RWPE2 (cell line): ENCODE results near the gene FAM193B.

Experiments
- ATAC-seq: fragments of 200-7000 bp; cut with Tn5 transposase; 3 replicates; pipeline ENCODE4 v1.9.1; 2021; ENCODE audit warnings: low read depth
- DNase-seq: peaks from one replicate; pipeline ENCODE4 v3.0.0-alpha.2; 2020; ENCODE audit warnings: low spot score
- H3K27ac ChIP-seq: fragments of 450-650 bp; 2 replicates; pipeline ENCODE4 v1.5.1; 2017; ENCODE audit warnings: mild to moderate bottlenecking; ENCODE audit not compliant: poor library complexity, severe bottlenecking
- H3K27me3 ChIP-seq: fragments of 250-450 bp; sonication (Bioruptor Pico); 2 replicates; pipeline ENCODE4 v1.5.1; 2021; ENCODE audit warnings: mild to moderate bottlenecking, moderate library complexity; ENCODE audit not compliant: insufficient read depth, poor library complexity, severe bottlenecking
- H3K36me3 ChIP-seq: fragments of 250-450 bp; sonication (Bioruptor Pico); 2 replicates; pipeline ENCODE4 v1.5.1; 2020; ENCODE audit warnings: low read depth, mild to moderate bottlenecking, moderate library complexity
- H3K4me1 ChIP-seq: fragments of 250-450 bp; sonication (Bioruptor Pico); 2 replicates; pipeline ENCODE4 v1.5.1; 2021; ENCODE audit warnings: mild to moderate bottlenecking, moderate library complexity; ENCODE audit not compliant: insufficient read depth, poor library complexity, severe bottlenecking
- H3K4me3 ChIP-seq: fragments of 250-450 bp; sonication (Bioruptor Pico); 2 replicates; pipeline ENCODE4 v1.5.1; 2021; ENCODE audit warnings: mild to moderate bottlenecking, moderate library complexity; ENCODE audit not compliant: severe bottlenecking
- H3K9me3 ChIP-seq: fragments of 250-450 bp; sonication (Bioruptor Pico); 2 replicates; pipeline ENCODE4 v1.5.1; 2021; ENCODE audit warnings: mild to moderate bottlenecking, moderate library complexity; ENCODE audit not compliant: severe bottlenecking
- CTCF ChIP-seq: fragments of 450-650 bp; IDR thresholded peaks from one replicate; pipeline ENCODE4 v1.5.1; 2017; ENCODE audit warnings: mild to moderate bottlenecking, moderate library complexity; ENCODE audit not compliant: poor library complexity, severe bottlenecking

FAM193B gene

GRCh38 chr5:177512736-177513380, 41.5 kb downstream of the FAM193B start:
- Histone ChIP-seq H3K9me3 (no peaks in the 10 kb centered on the region), H3K27me3 (no peaks in the 10 kb centered on the region), H3K36me3 (peaks cover 62% of the 10 kb centered on the region), H3K27ac (no peak overlapping the region), H3K4me1 (no peaks in the 10 kb centered on the region), H3K4me3 (no peak overlapping the region)
- TF ChIP-seq CTCF = no peak
- ATAC-seq = no peak
- peak; percentile 55 for DNase-seq

GRCh38 chr5:177511796-177512675, 42.3 kb downstream of the FAM193B start:
- H3K36me3 ChIP-seq = peaks cover 62% of the 10 kb centered on the region
- no peaks in the 10 kb centered on the region for H3K4me1 ChIP-seq
- no peak overlapping the region for H3K27ac ChIP-seq

GRCh38 chr5:177511181-177511580, 43.2 kb downstream of the FAM193B start:
- no peaks in the 10 kb centered on the region for H3K9me3 ChIP-seq
- no peak for TF ChIP-seq CTCF
- H3K4me3 ChIP-seq = no peak overlapping the region
- ATAC-seq (no peak), DNase-seq (no peak)
- H3K27me3 ChIP-seq = no peaks in the 10 kb centered on the region
- H3K36me3 ChIP-seq = peaks cover 62% of the 10 kb centered on the region
- no peaks in the 10 kb centered on the region for H3K4me1 ChIP-seq
- no peak overlapping the region for H3K27ac ChIP-seq

More at GRCh38 chr5:177511796-177512675, 42.3 kb downstream of the FAM193B start:
- Histone ChIP-seq H3K27me3 (no peaks in the 10 kb centered on the region), H3K4me3 (no peak overlapping the region), H3K9me3 (no peaks in the 10 kb centered on the region)
- DNase-seq (no peak), ATAC-seq (no peak)
- TF ChIP-seq CTCF = no peak

GRCh38 chr5:177510567-177511053, 43.8 kb downstream of the FAM193B start:
- no peak overlapping the region for H3K4me3 ChIP-seq
- H3K27ac ChIP-seq = no peak overlapping the region
- H3K4me1 ChIP-seq = no peaks in the 10 kb centered on the region
- H3K9me3 ChIP-seq = no peaks in the 10 kb centered on the region
- DNase-seq = no peak
- no peak for ATAC-seq
- TF ChIP-seq CTCF = no peak
- no peaks in the 10 kb centered on the region for H3K27me3 ChIP-seq
- H3K36me3 ChIP-seq = peaks cover 57% of the 10 kb centered on the region
